SKM-1 (cell line): ENCODE results near the gene FHIT.

Experiments used
- DNase-seq: peaks from one replicate; lab custom pipeline; 2025; ENCODE audit not compliant: unreplicated experiment; lab: John Stamatoyannopoulos, UW

The FHIT gene

DNA sequence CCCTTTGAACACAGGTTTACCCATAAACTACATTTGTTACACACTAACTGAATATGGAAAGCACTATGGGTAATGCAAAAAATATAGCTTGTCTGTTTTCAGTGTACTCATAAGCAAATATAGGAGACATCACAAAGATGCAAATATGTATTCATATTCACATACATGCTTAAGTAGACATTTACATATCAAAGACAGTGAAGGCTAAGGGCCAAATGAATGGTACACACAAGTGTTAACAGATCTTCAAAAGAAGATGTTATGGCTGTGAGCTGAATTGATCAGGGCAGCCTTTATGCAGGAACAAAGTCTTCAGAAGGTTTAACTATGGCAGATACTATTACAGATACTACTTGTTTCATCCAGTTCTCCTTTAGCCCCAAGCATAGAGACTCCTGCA lies 384.1 kb downstream of the FHIT start:
- DNase-seq = no peak

DNA sequence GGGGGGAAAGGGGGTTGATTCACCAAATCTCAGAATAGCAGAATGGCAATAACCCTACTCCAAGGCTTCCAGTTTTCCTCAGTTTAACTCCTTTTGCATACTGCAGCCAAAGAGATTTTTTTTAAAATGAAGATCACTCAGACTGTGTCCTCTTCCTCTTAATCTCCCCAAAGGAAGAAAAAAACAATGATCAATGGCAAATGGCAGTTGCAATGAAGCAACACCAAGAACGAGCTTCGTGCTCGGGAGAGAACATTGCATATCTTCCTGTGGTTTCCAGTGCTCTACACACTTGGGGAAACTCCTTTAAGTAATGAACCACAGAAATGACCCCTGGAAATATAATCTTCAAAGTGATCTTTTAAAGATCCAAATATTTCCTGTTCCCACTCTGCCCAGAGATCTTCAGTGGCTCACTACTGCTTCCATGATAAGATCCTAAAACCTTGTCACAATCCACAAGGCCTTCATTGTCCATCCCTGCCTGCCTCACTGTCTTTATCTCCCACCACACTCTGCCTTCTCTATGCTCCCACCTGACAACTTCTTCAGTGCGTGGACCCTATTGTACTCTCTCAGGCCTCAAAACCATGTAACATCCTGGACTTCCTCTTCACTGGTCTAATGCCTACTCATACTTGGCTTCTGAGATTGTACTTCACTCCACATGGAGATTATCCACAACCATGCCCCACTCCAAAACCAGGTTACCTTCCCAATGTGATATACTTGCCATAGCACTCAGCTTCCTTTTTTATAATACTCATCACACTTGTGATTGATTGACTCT lies 394.8 kb downstream of the FHIT start:
- DNase-seq = peak; percentile 80

DNA sequence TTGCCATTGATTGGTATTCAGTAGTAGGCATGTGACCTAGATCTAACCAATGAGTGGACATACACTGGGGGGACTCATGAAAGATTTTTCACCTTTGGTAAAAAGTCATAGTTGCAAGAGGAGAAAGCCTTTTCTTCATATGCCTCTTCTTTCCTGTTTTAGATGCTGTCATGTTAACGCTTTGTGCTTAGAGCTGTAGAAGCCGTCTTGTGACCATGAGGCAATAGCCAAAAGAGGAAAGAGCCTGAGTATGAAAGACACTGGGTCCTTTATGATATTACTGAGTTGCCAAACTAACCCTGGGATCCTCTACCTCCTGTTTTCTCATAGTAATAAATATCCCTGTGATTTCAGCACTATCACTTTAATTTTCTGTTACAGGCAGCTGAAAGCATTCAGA lies 396.0 kb downstream of the FHIT start:
- peak; percentile 49 for DNase-seq

DNA sequence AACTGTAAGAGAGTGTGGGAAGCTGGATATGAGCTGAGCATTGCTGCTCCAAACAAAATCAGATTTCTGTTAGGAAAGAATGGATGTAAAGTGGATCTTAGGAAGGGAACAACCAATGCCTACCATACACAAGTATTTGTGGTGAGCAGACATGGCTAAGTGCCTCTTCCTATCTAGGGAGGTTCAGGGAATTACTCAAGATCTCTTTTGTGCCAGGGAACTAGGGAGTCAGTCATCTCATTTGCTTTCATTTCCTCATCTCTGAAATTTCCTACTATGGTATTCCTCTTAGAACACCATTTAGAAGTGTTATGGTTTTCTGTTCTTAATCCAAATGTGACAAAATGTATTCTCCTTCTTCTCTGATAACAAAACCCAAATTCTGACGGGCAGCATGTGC lies 396.5 kb downstream of the FHIT start:
- peak; percentile 10 for DNase-seq

DNA sequence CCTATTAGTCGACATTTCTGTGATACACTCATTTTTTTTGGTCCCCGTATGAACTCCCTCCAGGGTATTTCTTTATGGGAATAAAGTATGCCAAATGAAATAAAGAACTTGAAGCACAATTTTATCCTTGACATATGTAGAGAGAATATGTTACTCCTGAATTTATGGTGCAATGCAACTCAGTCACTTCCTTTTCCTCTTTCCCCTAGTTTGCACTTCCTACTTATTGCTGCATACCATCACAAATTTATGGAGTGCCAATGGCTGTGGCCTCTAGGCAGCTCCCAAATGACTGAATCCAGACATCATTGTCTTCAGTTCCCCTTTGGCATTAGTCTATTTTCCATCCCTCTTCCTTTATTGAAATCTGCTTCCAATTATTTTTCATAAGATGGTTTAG lies 403.5 kb downstream of the FHIT start:
- no peak for DNase-seq

DNA sequence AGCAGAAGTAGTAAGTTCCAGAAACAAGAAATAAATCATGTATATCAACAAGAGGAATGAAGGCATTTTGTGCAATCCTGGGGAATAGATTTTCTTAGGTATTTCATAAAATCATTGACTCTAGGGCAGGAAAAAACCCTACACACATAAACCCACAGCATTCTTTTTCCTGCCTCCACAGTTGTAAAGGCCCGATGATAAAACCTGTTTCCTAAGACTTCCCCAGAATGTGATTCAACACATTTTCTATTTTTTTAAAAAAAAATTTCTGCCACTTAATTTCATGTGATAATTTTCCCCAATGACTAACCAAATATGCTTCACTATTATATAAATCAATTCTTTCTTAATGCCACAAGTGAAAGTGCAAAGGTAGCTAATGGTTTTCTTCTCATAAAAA lies 407.0 kb downstream of the FHIT start:
- DNase-seq = no peak

DNA sequence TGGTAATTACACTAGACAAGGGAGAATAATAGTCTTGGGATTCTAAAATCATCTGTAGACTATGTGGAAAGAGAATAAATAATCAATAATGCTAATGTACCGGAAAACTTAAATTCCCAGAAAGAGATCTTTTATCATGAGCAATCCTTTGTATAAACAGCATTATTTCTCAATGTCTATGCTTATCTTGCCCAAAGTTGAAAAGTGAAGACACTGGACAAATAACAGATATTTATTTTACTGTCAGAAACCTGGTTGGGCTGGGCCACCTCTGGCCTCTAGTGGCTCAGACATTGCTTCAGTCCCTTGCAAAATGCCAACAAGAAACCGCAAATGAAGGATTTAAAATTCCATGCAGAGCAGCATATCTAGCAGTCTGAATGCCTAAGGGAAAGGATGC lies 409.9 kb downstream of the FHIT start:
- no peak for DNase-seq

DNA sequence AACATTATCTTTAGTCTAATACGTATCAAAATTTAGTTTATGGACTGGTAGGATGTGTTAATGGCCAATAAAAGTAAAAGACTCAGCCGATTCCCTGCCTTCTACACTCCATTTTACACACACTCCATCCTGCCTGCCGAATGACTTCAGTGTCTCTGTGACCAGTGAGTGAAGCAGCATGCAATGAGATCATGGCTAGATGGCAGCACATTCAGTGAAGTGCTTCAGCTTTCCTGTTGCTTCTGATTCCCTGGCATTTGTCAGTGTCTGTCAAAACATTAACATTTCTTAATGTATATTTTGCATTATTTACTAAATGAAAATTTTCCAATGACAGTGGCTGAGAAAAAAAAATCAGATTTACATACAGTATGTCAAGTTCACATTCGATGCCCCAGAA lies 412.0 kb downstream of the FHIT start:
- DNase-seq = no peak

DNA sequence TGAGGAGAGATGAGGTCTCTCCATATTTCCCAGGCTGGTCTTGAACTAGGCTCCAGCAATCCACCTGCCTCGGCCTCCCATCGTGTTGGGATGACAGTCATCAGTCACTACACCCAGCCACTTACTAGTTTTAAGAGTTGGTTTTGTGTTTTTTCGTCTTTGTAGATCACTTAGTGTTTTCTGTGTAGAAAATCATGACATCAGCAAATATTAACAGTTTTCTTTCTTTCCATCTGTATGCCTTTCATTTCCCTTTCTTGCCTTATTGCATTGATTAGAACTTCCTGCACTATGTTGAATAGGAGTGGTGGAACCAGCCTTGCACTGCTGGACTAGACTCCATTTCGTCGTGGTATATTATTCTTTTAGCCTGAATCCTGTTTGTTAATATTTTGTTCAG lies 415.5 kb downstream of the FHIT start:
- DNase-seq = no peak

DNA sequence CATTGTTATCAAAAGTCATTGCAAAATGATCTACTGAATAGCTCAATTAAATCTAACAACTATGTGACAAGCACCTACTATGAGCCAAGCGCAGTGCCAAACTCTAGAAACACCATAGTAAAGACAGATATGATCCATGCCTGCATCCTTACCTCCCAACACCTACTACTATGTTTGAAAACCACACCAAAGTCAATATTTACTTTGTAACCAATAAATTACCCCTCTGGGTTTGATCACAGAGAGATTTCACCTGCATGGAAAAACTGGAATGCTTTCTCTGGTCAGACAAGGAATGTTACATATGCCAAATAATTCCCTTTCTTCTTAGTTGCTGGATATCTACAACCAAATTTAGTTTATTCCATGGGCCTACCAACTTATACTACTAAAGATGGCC lies 422.2 kb downstream of the FHIT start:
- no peak for DNase-seq

DNA sequence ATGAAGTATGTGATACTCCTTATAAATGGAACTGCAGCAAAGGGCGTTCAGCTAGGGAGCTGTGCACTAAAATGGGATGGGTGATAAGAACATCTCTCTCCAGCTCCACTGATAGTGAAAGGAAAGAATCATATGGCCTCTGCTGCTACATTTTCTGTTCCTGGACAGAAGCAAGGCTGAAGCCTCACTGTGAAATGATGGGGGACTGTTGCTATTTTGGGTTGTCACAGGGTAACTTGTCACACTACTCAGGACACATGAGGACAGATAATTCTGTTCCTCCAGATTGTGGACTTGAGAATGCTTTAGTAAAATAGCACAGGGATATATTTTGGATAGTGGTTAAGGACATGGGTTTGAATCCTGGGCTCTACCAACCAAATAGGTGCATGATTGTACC lies 423.6 kb downstream of the FHIT start:
- DNase-seq = no peak

DNA sequence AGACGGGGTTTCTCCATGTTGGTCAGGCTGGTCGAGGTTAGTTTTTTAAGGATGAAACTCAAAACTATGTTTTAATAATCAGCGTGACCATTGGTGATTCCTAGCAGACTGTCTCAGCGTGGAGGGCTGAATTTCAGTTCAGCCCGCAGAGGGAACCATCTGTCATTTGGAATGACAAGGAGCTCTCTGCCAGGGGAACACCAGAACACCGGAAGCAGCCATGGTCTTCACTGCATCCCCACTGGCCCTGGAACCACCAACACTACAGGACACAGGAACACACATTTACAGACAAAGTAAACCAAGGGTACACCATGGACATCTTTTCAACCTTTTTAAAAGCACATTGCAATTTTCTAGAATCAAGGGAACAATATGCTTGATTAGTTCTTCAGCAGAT lies 424.7 kb downstream of the FHIT start:
- DNase-seq = no peak

DNA sequence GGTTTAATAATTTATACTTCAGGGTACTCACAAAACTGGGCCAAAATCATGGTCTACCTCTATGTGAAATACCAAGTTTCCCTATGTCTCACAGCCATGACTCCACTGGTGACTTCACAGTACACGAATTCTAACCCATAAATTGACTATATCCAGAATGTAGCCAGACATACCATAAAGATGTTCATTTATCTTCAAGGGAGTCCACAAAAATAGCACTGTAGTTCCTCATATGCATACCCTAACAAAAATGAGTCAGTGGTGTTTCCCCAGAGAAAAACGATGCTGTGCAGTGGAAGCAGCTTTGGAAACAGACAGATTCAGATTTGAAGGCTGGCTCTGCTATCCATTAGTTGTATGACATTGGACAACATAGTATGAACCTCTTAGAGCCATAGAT lies 438.8 kb downstream of the FHIT start:
- no peak for DNase-seq

DNA sequence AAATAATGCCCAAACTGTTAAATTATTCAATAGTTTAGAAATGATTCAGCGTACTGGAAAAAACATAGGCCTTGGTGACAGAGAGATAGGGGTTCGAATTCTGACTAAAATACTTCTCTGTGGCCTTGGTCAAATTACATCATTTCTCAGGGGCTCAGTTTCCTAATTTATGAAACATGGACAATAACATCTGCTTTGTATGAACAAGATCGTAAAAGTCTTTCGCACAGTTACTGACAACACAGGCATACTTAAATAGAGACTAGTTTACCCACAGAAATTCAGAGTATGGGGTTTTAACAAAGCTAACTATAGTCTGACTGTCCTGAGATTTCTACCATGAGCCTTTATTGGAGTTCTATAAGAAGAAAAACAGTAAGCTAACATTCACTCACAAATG lies 440.4 kb downstream of the FHIT start:
- no peak for DNase-seq

DNA sequence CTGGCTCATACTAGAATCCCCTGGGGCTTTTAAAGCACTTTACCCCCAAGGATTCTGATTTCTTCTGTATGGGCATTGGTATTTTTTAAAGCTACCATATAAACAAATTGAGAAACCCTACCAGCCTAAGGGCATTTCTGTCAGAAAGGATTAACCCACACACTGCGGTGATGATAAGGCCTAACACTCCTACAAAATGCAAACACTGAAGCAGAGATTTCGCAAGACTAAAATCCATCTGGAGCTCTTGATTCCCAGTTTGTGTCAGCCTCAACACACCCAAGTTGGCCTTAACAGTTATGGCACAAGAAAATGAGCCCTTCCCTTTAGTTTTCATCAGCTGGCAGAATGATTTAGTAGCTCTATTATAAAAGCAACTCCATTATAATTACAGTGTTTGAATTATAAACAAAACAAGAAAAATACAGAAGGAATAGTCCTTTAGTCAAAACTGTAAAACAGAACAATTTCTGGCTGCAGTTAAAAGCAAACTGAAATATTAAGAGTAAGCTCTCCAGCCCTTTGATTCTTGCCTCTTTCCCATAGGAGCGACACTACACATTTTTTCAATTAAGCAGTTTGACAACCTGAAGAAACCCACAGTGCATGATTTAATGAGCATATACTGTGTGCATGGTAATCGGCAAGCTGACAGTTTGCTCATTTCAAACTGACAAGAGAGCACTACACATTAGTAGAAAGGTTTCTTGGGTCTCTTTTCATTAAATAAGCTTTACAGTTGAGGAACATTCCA lies 441.2 kb downstream of the FHIT start:
- no peak for DNase-seq

DNA sequence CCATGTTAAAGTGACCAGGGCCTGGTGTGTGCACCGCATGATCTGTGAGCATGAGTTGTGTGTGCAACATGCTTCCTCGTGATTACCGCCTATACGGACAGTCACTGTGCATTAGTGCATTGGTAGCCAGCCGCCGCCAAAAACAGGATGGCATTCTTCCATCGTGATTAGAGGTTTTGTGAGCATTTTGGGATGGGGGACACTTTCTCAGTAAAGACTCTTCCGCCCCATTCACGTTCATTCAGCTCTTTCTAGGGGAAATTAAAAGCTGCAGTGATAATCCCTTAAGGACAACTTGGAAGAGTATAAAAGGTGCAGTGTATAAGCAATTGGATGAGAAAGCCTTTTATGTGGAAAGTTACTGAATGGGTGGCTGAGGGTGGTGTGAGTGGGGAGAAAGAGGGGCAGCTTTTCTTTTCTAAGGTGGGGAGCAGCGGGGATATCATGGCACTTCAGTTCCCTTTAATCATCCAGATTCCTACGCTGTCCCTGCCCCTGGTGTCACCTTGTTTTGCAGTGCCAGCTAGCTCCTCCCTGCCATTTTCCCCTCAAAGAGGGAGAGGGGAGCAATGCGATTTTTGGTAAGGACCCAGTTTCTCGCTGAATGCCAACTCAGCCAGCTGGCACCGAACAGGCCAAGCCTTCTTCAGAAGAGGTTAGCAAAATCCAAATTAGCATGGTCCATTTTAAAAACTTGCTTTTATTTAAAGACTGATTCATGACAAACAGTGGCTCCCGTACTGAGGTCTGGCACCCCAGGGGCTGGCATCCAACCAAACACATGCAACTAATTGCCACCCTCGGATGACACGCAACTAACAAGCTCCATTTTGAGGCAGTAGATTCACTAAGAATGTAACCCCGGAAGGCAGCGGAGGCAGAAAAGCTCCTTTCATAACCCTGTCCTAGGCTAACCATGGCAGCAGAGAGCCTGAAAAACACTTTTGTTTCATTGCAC lies 447.8 kb downstream of the FHIT start:
- DNase-seq = no peak

DNA sequence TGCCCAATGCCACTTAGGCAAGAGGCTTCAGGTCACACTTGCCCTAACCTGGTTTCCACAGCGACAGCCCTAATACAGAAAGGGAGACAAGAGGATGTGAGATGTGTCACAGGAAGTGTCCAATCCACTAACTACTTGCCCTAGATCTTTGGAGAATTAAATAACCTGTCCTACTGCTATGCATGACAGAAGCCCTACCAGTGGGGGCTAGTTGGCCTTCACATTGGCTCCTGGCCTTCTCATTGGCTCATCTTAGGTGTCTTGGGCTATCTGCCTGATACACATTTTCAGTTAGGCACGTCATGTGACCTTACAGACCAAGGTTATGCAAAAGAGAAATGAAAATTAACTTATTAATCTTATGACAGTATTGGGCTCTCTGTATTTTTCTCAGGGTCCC lies 449.9 kb downstream of the FHIT start:
- no peak for DNase-seq

DNA sequence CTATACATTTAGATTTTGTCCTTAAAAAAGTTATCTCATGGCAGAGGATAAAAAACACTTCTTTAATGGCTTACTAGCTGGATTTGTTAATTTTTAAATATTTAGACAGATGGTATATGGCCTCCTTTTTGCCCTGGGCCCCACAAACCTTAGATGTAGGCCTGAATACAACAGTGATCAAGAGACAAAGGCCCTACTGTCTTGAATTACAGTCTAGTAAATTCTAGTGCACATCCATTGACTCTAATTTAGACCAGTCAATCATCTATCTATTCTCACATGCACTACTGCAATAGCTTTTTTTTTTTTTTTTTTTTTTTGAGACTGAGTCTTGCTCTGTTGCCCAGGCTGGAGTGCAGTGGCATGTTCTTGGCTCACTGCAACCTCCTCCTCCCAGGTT lies 452.8 kb downstream of the FHIT start:
- DNase-seq = no peak

DNA sequence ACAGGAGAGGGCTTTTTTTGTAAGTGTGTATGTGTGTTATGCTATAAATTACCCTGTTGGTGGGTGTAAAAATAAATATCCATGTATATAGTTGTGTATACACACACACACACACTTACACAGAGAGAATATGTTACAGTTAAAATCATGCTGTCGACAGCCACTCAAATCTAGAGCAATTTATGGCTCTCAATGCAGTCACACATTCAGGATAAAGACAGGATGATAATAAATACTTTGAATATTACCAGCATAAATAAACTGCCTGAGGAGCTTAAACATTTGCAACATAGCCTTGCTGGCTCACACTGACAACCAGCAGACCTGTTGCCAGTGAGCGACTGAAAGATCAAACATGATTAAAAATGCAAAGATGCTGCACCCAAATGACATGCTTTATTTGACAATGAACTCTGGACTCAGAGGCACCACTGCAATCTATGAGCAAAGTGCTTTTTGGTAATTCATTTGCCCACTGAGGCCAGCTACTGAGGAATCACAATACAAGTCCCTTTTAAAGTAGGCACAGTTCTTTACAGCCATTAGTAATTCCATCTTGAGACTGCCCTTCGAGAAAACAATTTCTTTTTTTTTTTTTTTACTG lies 458.9 kb downstream of the FHIT start:
- no peak for DNase-seq

DNA sequence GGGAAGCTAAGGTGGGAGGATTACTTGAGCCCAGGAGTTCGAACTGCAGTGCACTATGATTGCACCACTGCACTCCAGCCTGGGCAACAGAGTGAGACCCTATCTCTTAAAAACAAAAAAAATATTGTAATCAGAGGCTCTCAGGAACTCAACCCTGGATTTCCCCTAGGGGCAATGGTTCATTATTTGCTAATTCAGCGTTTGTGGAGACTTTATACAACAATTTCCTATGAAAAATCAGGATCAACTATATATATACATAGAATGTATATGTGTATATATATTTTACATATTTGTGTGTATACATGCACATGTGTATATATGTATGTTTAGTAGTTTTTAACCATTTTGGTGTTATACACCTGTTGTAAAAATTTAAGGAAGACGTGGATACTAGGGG lies 463.1 kb downstream of the FHIT start:
- no peak for DNase-seq

DNA sequence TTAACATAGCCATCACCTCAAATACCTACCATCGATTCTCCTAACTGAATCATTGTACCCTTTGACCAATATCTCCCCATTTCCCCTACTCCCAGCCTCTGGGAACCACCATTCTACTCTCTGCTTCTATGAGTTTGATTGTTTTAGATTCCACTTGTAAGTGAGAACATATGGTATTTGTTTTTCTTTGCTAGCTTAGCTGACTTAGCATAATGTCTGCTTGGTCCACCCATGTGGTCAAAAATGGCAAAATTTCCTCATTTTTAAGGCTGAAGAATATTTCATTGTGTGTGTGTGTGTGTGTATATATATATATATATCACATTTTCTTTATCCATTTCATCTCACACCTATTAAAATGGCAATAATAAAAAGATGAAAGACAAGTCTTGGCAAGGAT lies 469.3 kb downstream of the FHIT start:
- no peak for DNase-seq
